Activated naive CD4-positive, alpha-beta T cell treated with anti-CD3 and anti-CD28 coated beads, Interleukin-2, amount 50 U/mL, for 16 hours (primary cell): ENCODE data around the gene DOCK1.

ENCODE experiments used
- DNase-seq: peaks from one replicate; pipeline ENCODE4 v3.0.0-alpha.2; 2020

Gene DOCK1

DNA sequence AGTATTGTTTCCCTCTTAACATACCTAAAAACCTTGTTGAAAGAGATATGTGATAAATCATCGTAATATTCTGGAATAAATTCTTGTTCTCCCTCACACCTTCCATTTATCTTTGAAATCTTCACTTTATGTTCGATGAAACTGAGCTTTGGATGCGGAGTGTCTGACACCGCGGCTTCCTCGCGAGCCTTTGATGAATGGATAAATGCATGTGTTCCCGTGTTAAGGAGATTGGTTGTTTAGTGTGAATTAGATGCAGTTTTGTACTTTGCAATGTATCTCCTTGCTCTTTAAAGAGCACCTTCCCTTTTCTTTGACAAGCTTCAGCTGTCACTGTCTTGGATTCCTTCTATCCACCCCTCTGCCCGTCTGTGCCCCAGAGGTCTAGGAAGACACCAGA lies 138.1 kb downstream of the DOCK1 start:
- no peak for DNase-seq

- DNase-seq = no peak
These were observed 139.0 kb downstream of the DOCK1 start for GRCh38 chr10:127044186-127044585.

GRCh38 chr10:127046975-127047877 lies 142.0 kb downstream of the DOCK1 start:
- DNase-seq = no peak

GRCh38 chr10:127047878-127048238 lies 142.6 kb downstream of the DOCK1 start:
- no peak for DNase-seq

DNA sequence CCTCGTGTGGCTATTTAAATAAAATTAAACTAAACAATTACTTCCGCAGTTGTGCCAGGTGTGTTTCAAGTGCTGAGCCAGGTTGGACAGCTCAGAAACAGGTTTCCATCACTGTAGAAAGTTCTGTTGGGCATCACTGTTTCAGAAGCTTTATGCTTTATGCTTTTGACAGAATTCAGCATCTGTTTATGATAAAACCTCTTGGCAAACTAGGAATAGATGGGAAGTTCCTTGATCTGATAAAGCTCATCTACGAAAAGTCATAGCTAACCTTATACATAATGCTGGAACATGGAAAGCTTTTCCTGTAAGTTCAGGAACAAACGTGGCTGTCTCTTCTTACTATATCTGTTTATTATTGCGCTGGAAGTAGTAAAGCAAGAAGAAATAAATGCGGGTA lies 143.4 kb downstream of the DOCK1 start:
- no peak for DNase-seq

DNA sequence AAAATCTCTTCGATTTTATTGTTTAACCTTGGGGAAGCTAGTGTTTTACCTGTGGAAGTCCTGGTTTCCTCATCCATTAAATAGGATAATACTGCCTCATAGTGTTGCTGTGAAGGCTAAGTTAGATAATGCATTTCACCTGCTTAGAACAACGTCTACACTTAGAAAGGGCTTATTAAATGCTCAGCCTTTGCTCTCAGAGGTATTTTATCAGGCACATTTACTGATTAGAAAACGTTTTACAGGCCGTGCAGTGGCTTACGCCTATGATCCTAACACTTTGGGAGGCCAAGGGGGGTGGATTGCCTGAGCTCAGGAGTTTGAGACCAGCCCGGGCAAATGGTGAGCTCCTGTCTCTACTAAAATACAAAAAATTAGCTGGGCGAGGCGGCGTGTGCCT lies 146.8 kb downstream of the DOCK1 start:
- no peak for DNase-seq

GRCh38 chr10:127055263-127055662 lies 150.0 kb downstream of the DOCK1 start:
- DNase-seq = no peak

DNA sequence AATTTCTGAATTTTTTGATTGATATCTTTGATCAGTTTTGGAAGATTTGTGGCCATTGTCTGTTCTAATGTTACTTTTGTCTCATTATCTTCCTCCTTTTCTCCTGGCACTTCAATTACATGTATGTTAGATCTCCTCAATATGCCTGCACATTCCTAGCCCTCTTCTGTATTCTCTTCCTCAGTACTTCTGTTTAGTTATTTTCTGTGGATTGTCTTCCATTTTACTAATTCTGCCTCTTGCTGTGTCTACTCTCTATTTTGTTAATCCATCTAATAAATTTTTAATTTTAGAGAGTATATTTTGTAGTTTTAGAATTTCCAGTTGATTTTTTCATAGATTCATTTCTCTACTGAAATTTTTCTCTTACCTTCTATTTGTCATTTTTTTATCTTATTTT lies 154.1 kb downstream of the DOCK1 start:
- DNase-seq = no peak

GRCh38 chr10:127063762-127064161 lies 158.5 kb downstream of the DOCK1 start:
- DNase-seq = no peak

- DNase-seq = no peak
These were observed 159.2 kb downstream of the DOCK1 start for GRCh38 chr10:127064474-127064873.

DNA sequence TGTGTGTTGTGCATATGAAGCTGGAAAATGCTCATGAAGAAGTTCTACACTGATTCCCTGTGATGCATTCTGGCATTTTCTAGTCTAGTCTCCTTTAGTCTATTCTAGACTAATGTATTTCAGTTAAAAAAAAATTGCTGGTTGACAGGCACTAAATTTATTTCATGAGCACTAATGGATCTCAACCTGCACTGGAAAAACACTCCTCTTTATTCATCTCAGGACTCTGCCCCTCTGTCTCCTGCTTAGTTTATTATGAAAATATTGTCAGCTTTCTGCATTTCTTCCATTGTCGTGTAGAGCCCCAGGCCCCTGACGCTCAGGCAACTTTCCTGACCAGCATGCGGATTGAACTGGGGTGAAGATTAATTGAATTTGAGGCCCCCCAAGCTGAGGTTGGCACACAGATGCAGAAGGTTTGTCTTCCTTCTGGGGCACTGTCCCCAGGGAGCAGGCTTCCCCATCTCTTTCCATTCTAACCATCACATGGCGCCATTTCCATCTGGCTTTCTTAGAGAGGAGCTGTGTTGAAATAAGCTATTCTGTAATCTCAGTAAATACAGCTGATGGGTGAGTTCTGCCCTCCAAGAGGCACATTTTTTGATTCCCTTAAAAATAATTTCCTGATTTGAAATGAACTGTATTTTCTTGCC lies 162.4 kb downstream of the DOCK1 start:
- no peak for DNase-seq

DNA sequence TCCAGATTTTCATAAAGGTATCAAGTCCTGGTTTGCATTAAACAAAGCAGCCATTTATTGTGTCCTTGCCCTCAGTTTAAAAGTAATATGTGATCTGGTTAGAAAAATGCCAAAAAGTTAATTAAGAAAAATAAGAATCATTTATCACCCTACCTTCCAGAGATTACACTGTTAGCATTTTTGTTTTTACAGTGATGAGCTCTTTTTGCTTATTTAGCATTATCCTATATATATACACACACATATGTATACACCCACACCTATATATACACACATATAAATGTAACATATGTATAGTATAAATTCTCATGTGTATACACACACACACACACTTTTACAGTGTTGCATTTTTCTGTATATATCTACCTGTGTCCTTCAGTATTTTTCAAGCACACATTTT lies 163.3 kb downstream of the DOCK1 start:
- DNase-seq = no peak

DNA sequence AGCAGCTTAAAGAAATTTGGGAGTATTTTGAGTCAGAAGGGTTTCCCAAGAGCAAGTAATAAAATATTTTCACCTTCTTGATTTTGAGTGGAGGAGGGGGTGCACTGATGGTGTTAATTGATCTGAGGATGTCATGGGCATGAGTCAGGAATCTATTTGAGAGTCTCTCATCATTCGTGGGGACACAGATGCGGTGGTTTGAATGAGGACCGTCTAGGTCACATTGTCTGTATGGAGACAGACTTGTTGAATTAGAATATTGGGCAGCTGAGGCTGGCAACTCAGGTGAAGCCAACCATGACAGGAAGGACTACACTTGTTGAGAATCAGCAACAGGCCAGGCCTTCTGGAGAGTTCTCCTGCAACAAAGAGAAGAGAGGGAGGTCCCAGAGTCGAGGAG lies 164.2 kb downstream of the DOCK1 start:
- DNase-seq = no peak

GRCh38 chr10:127071126-127071525 lies 165.9 kb downstream of the DOCK1 start:
- no peak for DNase-seq

GRCh38 chr10:127073666-127074065 lies 168.4 kb downstream of the DOCK1 start:
- DNase-seq = no peak

DNA sequence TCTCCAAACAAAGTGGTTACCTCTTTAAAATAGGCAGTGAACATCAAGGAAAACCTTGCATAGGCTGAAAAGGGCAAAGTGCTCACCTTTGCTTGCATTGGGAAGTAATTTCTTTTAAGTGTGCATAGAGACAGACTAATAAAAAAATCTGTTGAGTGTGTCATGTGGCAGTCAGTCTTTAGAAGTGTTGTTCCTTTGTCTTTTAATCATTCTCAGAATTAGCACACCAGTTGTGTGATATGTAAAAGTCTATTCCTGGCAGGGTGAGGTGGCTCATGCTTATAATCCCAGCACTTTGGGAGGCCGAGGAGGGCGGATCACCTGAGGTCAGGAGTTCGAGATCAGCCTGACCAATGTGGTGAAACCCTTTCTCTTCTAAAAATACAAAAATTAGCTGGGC lies 174.2 kb downstream of the DOCK1 start:
- DNase-seq = no peak

DNA sequence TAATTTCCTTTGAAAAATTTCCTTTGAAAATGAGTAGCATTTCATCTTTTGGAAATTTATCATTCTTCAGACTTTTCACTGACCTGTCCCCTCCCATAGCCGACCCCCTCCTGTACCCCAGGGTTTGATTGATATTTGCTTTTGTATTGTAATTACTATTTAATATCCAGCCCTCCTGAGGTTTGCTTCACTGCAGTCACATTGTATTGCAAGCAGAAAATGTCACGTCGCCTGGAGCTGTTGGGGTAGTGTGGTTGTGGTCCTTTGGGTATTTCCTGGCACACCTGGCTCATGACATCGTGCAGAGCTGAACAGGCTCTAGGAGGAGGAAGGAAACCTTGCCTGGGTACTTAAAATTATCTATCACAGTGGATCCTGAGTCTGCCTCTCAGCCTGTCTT lies 175.1 kb downstream of the DOCK1 start:
- no peak for DNase-seq

- DNase-seq = no peak
These were observed 176.7 kb downstream of the DOCK1 start for GRCh38 chr10:127081851-127082345.

GRCh38 chr10:127082651-127083050 lies 177.4 kb downstream of the DOCK1 start:
- no peak for DNase-seq

GRCh38 chr10:127085957-127086356 lies 180.7 kb downstream of the DOCK1 start:
- no peak for DNase-seq

- no peak for DNase-seq
These were observed 183.7 kb downstream of the DOCK1 start for GRCh38 chr10:127088908-127089307.

DNA sequence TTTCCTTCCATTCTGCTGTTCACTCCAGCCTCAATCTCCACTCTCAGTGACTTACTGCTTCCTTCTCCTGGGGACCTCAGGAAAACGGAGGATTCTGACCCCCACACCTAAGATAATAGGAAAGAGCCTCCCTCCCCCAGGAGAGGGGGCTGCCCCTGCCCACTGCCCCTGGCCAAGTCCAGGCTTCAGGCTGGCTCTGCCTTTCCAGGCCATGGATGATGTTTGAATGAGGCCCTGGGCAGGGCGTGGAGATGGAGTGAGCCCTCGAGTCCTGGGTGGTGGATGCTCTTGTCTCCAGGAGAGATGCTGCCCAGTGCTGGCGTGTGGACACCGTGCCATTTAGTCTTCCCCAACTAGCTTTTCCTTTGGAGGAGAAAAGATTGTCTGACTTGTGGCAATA lies 184.2 kb downstream of the DOCK1 start:
- no peak for DNase-seq

DNA sequence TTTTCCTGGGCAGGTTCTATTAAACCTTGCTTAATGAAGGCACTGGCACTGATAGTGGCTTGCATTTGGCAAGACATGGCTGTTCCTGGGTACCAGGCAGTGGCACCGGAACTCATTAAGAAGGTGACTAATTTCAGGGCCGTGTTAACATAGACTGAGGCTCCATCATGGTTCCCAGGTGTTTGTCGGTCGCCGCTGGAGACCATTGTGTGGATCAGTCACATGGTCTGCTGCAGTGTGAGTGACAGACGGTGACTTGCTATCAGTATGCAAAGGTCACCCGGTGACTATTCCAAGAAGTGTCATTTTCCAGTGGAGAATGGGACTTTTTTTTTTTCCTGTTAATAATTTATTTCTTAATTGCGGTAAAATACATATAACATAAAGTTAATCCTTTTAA lies 184.9 kb downstream of the DOCK1 start:
- no peak for DNase-seq

DNA sequence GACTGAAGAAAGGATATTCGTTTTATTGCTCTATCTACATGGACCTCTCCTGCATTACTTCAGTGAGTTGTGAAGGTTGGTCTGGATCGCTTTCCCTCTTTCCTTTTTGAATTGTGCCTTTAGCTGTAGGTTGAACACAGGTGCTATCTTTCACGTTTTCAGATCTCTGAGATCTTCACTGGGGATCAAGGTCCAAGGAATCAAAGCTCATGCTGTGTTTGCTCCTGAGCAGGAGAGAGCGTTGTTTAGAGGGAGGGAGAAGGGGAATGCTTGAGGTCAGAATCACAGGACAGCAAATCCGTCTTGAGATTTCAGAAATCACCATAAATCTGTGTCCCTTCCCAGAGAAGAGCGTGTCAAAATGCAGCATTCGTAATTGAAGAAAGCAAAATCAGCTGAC lies 186.1 kb downstream of the DOCK1 start:
- no peak for DNase-seq
